ENCODE results near the gene TENM4. TPM values are rescaled to one million over a fixed set of nuclear protein-coding genes. Genes with fewer than 3 reads are reported as not detected.

TENM4 gene
- total and polyA plus RNA-seq, 2 of the 13 experiments (the other 11 are each of a cell fraction or from before 2014, with no cell fraction given): not detected

DNA sequence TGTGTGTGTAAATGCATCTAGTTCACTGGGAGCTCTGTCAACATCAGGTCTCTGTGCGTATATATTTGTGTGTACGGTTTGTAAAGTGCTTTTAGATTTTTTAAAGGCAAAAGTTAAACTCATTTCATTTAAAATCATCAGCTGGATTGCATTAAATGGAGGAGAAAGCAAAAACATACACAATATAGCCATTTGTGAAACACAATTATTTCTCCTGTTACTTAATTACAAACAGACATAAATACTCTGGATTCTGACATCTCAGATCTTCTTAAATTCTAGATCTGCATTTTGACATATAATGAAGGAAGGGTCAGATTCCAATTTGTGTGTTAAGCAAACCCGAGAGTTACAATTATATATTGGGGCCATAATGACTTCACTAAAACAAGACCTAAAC is 590.8 kb downstream of the TENM4 start:
- H4K20me1 ChIP-seq (ENCODE audit: insufficient read depth, low read length): no peaks in the 10 kb centered on the region
- intact Hi-C loops (cut with micrococcal nuclease; ENCODE audit: unreplicated experiment): no loop called here
- H3K27me3 ChIP-seq (ENCODE audit: control insufficient read depth in 1 of 2, insufficient read depth in 2 of 2, low read length in 2 of 2): peaks cover 1 to 19% of the 10 kb centered on the region in 2 experiments; a peak in 3 of 5 replicates
- H3K4me3 ChIP-seq (replicated peaks in 1 of 3; ENCODE audit: insufficient read depth in 1 of 3, low read depth in 2 of 3, low read length in 3 of 3): no peak overlapping the region
- no peak overlapping the region for H3K27ac ChIP-seq (ENCODE audit: extremely low read length, insufficient read depth, low read length)
- no peaks in the 10 kb centered on the region for H3K79me2 ChIP-seq (ENCODE audit: insufficient read depth, low read length)
- DNase-seq (ENCODE audit: low spot score): no peak
- CTCF ChIA-PET (ENCODE audit: low intra/inter-chr PET ratio, low total read pairs): no interaction called here
- no TSS peak for BruUV-seq (replicated peaks)
- no peaks in the 10 kb centered on the region for H3K4me1 ChIP-seq (ENCODE audit: insufficient read depth, low read length)
- WGBS (ENCODE audit: low lambda C conversion rate): 1% methylated on average over 3 of the region's 3 CpGs
- no peaks in the 10 kb centered on the region for H3K36me3 ChIP-seq (replicated peaks in 1 of 2; ENCODE audit: control insufficient read depth in 1 of 2, insufficient read depth in 2 of 2, low read length in 2 of 2)
- no peak for ATAC-seq
- POLR2A ChIA-PET: no interaction called here
- no peaks in the 10 kb centered on the region for H3K9me3 ChIP-seq (ENCODE audit: low read length)
- no peak for FAIRE-seq
- no peak overlapping the region for H3K9ac ChIP-seq (ENCODE audit: insufficient read depth, low read depth, low read length)
- H2AFZ ChIP-seq (ENCODE audit: low read length): no peak overlapping the region
- H3K4me2 ChIP-seq (ENCODE audit: low read depth, low read length): no peak overlapping the region
- in situ Hi-C loops (cut with HindIII; ENCODE audit: extremely low pct_ligation_motif_present, low pct_unique_long_range_greater_than_20kb): no loop called here
- TF ChIP-seq HIVEP1 (CRISPR knock-in tag; IDR thresholded peaks at IDR 0.05): no peak
- TF ChIP-seq CHD4 (IDR thresholded peaks at IDR 0.05; ENCODE audit: borderline replicate concordance, low read length): no peak
- no peak for TF ChIP-seq GLMP (CRISPR knock-in tag; IDR thresholded peaks at IDR 0.05; ENCODE audit: borderline replicate concordance)
- TF ChIP-seq ZGPAT (CRISPR knock-in tag; IDR thresholded peaks at IDR 0.05): no peak
- TF ChIP-seq, protein P1, sequence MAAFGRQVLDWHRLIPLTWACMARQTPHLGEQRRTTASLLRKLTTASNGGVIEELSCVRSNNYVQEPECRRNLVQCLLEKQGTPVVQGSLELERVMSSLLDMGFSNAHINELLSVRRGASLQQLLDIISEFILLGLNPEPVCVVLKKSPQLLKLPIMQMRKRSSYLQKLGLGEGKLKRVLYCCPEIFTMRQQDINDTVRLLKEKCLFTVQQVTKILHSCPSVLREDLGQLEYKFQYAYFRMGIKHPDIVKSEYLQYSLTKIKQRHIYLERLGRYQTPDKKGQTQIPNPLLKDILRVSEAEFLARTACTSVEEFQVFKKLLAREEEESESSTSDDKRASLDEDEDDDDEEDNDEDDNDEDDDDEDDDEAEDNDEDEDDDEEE (CRISPR knock-in tag; IDR thresholded peaks at IDR 0.05): no peak
- TF ChIP-seq ZNF296 (CRISPR knock-in tag; conservative IDR thresholded peaks at IDR 0.05): no peak
- no peak for TF ChIP-seq PLSCR1 (CRISPR knock-in tag; IDR thresholded peaks at IDR 0.05; ENCODE audit: borderline replicate concordance)
- no peak for TF ChIP-seq ZZZ3 (CRISPR knock-in tag; IDR thresholded peaks at IDR 0.05; ENCODE audit: borderline replicate concordance)
- TF ChIP-seq, protein P2, sequence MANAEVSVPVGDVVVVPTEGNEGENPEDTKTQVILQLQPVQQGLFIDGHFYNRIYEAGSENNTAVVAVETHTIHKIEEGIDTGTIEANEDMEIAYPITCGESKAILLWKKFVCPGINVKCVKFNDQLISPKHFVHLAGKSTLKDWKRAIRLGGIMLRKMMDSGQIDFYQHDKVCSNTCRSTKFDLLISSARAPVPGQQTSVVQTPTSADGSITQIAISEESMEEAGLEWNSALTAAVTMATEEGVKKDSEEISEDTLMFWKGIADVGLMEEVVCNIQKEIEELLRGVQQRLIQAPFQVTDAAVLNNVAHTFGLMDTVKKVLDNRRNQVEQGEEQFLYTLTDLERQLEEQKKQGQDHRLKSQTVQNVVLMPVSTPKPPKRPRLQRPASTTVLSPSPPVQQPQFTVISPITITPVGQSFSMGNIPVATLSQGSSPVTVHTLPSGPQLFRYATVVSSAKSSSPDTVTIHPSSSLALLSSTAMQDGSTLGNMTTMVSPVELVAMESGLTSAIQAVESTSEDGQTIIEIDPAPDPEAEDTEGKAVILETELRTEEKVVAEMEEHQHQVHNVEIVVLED (CRISPR knock-in tag; IDR thresholded peaks at IDR 0.05; ENCODE audit: borderline replicate concordance): no peak
- no peak for TF ChIP-seq ZNF749 (CRISPR knock-in tag; IDR thresholded peaks at IDR 0.05; ENCODE audit: borderline replicate concordance)
- TF ChIP-seq, protein P3, sequence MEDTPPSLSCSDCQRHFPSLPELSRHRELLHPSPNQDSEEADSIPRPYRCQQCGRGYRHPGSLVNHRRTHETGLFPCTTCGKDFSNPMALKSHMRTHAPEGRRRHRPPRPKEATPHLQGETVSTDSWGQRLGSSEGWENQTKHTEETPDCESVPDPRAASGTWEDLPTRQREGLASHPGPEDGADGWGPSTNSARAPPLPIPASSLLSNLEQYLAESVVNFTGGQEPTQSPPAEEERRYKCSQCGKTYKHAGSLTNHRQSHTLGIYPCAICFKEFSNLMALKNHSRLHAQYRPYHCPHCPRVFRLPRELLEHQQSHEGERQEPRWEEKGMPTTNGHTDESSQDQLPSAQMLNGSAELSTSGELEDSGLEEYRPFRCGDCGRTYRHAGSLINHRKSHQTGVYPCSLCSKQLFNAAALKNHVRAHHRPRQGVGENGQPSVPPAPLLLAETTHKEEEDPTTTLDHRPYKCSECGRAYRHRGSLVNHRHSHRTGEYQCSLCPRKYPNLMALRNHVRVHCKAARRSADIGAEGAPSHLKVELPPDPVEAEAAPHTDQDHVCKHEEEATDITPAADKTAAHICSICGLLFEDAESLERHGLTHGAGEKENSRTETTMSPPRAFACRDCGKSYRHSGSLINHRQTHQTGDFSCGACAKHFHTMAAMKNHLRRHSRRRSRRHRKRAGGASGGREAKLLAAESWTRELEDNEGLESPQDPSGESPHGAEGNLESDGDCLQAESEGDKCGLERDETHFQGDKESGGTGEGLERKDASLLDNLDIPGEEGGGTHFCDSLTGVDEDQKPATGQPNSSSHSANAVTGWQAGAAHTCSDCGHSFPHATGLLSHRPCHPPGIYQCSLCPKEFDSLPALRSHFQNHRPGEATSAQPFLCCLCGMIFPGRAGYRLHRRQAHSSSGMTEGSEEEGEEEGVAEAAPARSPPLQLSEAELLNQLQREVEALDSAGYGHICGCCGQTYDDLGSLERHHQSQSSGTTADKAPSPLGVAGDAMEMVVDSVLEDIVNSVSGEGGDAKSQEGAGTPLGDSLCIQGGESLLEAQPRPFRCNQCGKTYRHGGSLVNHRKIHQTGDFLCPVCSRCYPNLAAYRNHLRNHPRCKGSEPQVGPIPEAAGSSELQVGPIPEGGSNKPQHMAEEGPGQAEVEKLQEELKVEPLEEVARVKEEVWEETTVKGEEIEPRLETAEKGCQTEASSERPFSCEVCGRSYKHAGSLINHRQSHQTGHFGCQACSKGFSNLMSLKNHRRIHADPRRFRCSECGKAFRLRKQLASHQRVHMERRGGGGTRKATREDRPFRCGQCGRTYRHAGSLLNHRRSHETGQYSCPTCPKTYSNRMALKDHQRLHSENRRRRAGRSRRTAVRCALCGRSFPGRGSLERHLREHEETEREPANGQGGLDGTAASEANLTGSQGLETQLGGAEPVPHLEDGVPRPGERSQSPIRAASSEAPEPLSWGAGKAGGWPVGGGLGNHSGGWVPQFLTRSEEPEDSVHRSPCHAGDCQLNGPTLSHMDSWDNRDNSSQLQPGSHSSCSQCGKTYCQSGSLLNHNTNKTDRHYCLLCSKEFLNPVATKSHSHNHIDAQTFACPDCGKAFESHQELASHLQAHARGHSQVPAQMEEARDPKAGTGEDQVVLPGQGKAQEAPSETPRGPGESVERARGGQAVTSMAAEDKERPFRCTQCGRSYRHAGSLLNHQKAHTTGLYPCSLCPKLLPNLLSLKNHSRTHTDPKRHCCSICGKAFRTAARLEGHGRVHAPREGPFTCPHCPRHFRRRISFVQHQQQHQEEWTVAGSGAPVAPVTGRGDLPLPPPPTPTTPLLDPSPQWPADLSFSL (CRISPR knock-in tag; IDR thresholded peaks at IDR 0.05): no peak

All from HepG2 (cell line).